MG63 (cell line): ENCODE measurements around the gene PPFIA3. TPM values are rescaled to one million over a fixed set of nuclear protein-coding genes. Genes with fewer than 3 reads are reported as not detected.
"Not testable (repeated sequence)": the region's sequence is repeated elsewhere in the genome, so short reads cannot be mapped to it uniquely, and the experiment has no call there.

Experiments used
- DNase-seq: peaks from one replicate; pipeline ENCODE4 v3.0.0-alpha.2; 2020
- H3K27me3 ChIP-seq: fragments of 250-450 bp; sonication (Bioruptor Pico); 2 replicates; pipeline ENCODE4 v1.5.1; 2020; ENCODE audit warnings: mild to moderate bottlenecking, moderate library complexity
- H3K36me3 ChIP-seq: fragments of 250-450 bp; sonication (Bioruptor Pico); 2 replicates; pipeline ENCODE4 v1.5.1; 2020; ENCODE audit warnings: mild to moderate bottlenecking, moderate library complexity
- H3K4me3 ChIP-seq: fragments of 250-450 bp; sonication (Bioruptor Pico); 2 replicates; pipeline ENCODE4 v1.5.1; 2020; ENCODE audit warnings: mild to moderate bottlenecking, moderate library complexity
- H3K9me3 ChIP-seq: fragments of 250-450 bp; sonication (Bioruptor Pico); 2 replicates; pipeline ENCODE4 v1.5.1; 2020; ENCODE audit warnings: mild to moderate bottlenecking, moderate library complexity
- total RNA-seq: library from RNA; depleted of rRNA; stranded (reverse); fragments of >200 nt; shearing (Covaris generic); gene quantifications from 2 replicates; pipeline ENCODE4 v1.2.3, GENCODE V29; 2014; ENCODE audit warnings: low replicate concordance

PPFIA3 gene
- total RNA-seq, 1 experiment from 2014 or later = 21.4 TPM

DNA sequence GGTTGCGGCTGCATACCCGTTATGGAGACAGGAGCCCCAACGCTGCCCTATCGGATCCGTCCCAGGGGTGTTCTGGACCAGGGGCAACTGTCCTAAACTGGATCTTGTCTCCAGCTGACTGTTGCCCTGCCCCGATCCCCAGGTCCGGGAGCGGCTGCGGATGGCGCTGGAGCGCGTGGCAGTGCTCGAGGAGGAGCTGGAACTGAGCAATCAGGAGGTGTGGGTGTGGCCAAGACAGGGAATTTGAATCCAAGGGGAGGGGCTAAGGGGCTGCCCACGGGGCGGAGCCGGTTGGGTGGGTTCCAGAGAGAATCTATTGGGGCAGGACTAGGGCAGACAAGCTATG lies 9.9 kb downstream of the PPFIA3 start:
- DNase-seq = no peak
- Histone ChIP-seq H3K36me3 (no peaks in the 10 kb centered on the region), H3K9me3 (no peaks in the 10 kb centered on the region), H3K4me3 (no peak overlapping the region), H3K27me3 (no peaks in the 10 kb centered on the region)

DNA sequence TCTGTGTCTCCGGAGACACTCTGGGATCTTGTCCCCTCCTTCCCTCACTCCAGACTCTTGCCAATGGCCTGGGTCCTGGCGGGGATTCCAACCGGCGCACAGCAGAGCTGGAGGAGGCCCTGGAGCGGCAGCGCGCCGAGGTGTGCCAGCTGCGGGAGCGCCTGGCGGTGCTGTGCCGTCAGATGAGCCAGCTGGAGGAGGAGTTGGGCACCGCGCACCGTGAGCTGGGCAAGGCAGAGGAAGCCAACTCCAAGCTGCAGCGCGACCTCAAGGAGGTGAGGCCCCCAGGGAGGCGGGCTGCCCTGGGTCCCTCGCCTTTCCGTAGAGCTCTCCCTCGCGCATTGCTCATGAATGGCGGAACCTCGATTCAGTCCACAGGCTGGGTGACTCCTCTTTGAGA lies 11.0 kb downstream of the PPFIA3 start:
- peak; percentile 37 for DNase-seq
- no peaks in the 10 kb centered on the region for H3K9me3 ChIP-seq

DNA sequence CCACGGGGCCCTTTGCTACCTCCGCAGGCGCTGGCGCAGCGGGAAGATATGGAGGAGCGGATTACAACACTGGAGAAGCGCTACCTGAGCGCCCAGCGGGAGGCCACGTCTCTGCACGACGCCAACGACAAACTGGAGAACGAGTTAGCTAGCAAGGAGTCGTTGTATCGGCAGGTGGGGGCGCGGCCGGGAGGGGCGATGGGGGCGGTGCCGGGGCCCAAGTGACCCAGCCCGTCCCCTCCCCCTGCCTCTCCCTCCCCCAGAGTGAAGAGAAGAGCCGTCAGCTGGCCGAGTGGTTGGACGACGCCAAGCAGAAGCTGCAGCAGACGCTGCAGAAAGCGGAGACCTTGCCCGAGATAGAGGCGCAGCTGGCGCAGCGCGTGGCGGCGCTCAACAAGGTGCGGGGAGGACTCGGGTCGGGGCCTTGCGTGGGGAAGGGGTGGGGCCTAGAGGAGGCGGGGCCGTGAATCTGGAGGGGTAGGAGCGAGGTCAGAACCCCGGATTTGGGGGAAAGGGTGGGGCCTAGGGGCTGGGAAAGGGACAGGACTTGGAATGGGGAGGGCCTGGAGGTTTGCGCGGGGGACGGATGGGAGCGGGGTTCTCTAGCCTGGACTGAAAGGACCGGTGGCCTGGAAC lies 13.7 kb downstream of the PPFIA3 start:
- no peak for DNase-seq
- peaks cover 3% of the 10 kb centered on the region; the same call in 1 of the 2 replicates for H3K36me3 ChIP-seq
- H3K27me3 ChIP-seq = no peaks in the 10 kb centered on the region
- 0 out of 2 replicates have a peak, but pooled peaks cover 2% of the 10 kb centered on the region for H3K9me3 ChIP-seq
- H3K4me3 ChIP-seq = no peak overlapping the region

More for the DNA sequence above, 11.0 kb downstream of the PPFIA3 start:
- H3K27me3 ChIP-seq = no peaks in the 10 kb centered on the region
- no peak overlapping the region for H3K4me3 ChIP-seq
- H3K36me3 ChIP-seq = peaks cover under 1% of the 10 kb centered on the region; the same call in 1 of the 2 replicates

DNA sequence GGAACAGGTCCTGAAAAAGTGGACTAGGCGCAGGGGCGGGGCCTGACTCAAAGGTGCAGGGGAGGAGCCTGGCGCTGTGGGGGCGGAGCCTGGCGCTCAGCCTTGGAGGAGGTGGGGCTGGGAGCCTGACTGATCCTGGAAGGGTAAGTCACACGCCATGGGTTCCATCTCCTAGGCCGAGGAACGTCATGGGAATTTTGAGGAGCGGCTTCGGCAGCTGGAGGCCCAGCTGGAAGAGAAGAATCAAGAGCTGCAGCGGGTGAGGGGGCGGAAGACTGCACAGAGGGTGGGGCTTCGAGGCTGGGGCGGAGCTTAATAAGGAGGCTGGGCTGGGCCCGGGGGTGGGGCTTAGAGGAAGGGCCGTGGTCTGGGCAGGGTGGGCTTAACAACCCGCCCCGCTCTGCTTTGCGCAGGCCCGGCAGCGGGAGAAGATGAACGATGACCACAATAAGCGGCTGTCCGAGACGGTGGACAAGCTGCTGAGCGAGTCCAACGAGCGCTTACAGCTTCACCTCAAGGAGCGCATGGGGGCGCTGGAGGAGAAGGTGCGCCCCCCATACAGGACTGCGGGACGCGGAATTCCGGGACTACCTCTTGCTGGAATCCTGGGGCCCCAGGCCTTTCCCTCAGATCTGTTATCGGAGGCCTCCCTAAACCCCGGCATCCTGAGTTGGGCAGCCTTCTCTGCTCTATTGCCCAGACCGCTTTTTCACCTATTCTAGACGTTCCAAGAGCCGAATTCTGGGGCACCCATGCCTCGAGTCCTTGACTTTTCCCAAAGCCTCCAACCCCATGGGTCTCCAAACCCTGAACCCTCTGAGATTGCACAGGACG lies 14.5 kb downstream of the PPFIA3 start:
- Histone ChIP-seq H3K36me3 (peaks cover 3% of the 10 kb centered on the region; the same call in 1 of the 2 replicates), H3K27me3 (no peaks in the 10 kb centered on the region), H3K4me3 (no peak overlapping the region), H3K9me3 (0 out of 2 replicates have a peak, but pooled peaks cover 2% of the 10 kb centered on the region)
- no peak for DNase-seq

DNA sequence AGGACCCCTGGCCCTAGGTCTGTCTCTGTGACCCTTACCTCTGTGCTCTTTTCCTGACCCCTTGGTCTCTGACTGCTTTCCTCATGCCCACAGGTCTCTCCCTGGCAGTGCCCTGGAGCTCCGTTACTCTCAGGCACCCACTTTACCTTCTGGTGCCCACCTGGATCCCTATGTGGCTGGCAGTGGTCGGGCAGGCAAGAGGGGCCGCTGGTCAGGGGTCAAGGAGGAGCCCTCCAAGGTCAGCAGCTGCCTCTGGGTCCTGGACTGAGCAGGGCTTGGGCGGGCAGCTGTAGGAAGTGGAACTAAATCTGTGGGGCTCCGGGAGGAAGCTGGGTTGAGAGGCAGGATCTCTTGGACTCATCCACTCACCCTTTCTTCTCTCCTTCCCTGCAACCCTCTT lies 16.3 kb downstream of the PPFIA3 start:
- Histone ChIP-seq H3K36me3 (peaks cover 3% of the 10 kb centered on the region; the same call in 1 of the 2 replicates), H3K27me3 (no peaks in the 10 kb centered on the region), H3K4me3 (no peak overlapping the region), H3K9me3 (0 out of 2 replicates have a peak, but pooled peaks cover 2% of the 10 kb centered on the region)
- no peak for DNase-seq

DNA sequence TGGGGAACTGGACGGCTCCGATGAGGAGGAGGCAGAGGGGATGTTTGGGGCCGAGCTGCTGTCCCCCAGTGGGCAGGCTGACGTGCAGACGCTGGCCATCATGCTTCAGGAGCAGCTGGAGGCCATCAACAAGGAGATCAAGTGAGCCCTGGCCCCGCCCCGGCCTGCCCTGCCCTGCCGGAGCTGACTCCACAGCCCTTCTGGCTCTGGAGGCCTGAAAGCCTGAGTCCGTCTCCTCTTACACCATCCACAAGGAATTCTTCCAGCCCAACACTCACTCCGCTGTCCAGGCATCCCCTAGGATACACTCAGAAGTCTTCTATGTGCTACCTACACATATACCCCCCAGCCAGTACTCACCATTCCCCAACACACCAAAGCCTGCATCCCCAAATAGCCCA lies 17.4 kb downstream of the PPFIA3 start:
- H3K27me3 ChIP-seq = no peaks in the 10 kb centered on the region
- 0 out of 2 replicates have a peak, but pooled peaks cover 2% of the 10 kb centered on the region for H3K9me3 ChIP-seq
- no peak for DNase-seq
- H3K4me3 ChIP-seq = no peak overlapping the region
- peaks cover 3% of the 10 kb centered on the region; the same call in 1 of the 2 replicates for H3K36me3 ChIP-seq

DNA sequence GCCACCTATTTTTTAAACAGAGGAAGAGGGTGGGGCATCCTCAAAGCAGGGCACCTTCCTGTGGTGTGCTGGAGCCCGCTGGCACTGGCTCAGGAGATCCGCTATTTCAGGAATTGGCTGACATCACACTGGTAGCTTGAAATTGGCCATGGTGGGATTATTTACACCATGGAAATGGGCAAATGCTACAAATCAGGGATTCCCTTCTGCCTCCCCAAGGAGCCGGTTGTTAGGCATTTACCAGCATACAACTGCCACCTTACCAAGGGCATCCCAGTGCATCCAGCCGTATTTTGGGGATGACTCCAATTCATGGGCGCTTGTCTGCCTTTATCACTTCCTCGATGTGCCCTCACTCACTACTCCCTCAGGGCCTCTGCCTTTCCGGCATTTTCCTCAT lies 21.6 kb downstream of the PPFIA3 start:
- Histone ChIP-seq H3K9me3 (no peaks in the 10 kb centered on the region), H3K36me3 (no peaks in the 10 kb centered on the region), H3K4me3 (no peak overlapping the region), H3K27me3 (no peaks in the 10 kb centered on the region)
- DNase-seq = no peak

DNA sequence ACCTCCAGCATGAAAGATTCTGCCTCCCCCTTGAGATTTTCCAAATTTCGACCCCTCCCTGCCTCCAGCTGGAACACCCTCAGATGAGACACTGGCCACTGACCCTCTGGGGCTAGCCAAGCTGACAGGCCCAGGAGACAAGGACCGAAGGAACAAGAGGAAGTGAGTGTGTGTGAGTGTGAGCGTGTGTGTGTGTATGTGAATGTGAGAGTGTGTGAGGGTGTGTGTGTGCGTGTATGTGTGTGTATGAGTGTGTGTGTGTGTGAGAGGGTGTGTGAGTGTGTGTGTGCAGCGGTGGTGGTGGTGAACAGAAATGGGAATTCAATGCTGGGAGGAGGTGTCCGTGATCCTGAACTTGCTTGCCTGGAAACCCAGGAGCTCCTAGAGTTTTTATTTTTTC lies 22.0 kb downstream of the PPFIA3 start:
- no peak for DNase-seq
- Histone ChIP-seq H3K4me3 (no peak overlapping the region), H3K27me3 (no peaks in the 10 kb centered on the region), H3K36me3 (no peaks in the 10 kb centered on the region), H3K9me3 (no peaks in the 10 kb centered on the region)

DNA sequence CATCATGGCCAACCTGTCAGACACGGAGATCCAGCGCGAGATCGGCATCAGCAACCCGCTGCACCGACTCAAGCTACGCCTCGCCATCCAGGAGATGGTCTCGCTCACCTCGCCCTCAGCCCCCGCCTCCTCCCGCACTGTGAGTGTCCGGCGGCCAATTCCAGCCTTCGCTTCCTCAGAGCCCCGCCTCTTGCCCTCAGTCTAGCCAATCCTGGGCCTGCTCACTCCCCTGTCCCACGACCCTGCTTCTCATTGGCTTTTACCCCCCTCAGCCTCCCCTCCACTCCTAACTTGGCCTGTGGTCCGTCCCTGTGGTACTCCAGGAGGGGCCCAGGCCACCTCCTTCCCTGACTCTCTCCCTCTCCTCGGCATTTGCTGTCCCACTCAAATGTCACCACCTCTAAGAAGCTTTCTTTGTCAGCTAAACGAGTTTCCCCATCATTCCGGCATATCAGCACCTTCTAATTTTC lies 23.6 kb downstream of the PPFIA3 start:
- DNase-seq = peak; percentile 96

DNA sequence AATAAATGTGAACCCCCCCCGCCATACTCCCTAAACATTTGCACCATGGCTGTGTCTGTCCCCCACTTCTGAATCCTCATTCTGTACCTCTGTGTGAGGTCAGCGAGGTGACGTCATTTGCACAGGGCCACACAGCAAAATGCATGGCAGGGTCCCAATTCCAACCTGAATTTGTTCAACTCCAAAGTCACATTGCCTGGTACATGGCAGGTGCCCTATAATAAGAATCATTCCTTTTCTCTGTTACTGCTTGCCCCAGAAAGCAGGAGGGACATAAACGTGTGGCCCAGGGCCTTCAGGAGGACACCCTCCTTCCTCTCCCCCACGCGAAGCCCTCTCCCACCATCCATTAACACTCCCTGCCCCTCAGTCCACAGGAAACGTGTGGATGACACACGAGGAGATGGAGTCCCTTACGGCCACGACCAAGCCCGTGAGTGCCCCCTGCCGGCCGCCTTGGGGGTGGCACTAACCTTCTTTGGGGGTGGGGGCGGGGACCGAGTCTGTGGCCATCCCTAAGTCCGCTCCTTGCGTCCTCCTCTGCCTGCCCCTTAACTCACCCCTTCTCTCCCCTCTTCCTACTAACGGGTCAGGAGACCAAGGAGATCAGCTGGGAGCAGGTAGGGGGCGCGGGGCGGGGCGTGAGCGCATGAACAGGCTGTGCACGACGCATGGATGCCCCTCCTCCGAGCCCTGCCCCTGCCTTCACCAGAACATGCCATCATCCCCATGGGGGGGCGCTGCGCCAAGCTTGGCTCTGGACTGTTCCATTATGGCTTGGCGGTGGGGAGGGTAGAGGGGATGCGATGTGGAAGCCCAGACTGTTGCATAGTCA lies 26.4 kb downstream of the PPFIA3 start:
- Histone ChIP-seq H3K4me3 (peak overlapping the region; percentile 5; the same call in 1 of the 2 replicates), H3K9me3 (no peaks in the 10 kb centered on the region), H3K36me3 (no peaks in the 10 kb centered on the region), H3K27me3 (no peaks in the 10 kb centered on the region)
- DNase-seq = peak; percentile 67

More for the DNA sequence above, 23.6 kb downstream of the PPFIA3 start:
- no peaks in the 10 kb centered on the region for H3K36me3 ChIP-seq
- no peaks in the 10 kb centered on the region for H3K9me3 ChIP-seq
- H3K4me3 ChIP-seq = peak overlapping the region; percentile 45
- H3K27me3 ChIP-seq = no peaks in the 10 kb centered on the region

DNA sequence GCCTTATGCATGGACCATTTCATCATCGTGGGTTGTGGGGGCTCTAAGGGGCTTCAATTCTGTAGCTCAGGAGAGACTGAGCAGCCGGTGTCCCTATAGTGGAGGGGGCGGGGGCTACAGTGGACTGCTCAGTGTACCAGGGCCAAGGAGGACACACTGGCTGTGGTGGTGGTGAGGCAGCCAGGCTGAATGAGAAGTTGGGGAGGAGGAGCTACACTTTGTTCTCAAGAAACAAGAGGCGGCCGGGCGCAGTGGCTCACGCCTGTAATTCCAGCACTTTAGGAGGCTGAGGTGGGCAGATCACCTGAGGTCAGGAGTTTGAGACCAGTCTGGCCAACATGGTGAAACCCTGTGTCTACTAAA lies 27.0 kb downstream of the PPFIA3 start:
- H3K4me3 ChIP-seq, DNase-seq, H3K27me3 ChIP-seq, H3K9me3 ChIP-seq, H3K36me3 ChIP-seq: not testable (repeated sequence)

DNA sequence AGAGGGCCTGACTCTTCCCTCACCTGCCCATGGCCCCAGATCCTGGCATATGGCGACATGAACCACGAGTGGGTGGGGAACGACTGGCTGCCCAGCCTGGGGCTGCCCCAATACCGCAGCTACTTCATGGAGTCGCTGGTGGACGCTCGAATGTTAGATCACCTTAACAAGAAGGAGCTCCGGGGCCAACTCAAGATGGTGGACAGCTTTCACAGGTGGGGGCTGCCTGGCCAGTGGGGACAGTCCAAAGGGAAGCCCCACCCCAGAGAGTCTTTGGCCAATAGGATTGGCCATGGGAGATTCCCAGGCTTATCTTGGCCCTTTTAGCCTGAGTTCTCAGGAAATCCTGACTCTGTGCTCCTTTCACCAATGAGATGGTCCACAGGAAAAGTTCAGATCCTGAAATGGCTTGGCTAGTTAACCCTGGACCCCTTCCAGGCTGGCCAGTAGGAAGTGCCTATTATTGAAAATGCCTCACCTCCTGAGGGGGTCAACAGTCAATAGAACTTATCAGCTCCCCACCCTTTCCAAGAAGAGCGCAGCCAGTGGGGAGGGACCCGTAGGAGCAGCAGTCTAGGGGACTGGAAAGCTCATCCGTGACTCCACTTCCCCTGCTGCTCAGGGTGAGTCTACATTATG lies 28.8 kb downstream of the PPFIA3 start:
- no peaks in the 10 kb centered on the region for H3K9me3 ChIP-seq
- no peaks in the 10 kb centered on the region for H3K36me3 ChIP-seq
- DNase-seq = no peak
- no peak overlapping the region for H3K4me3 ChIP-seq
- no peaks in the 10 kb centered on the region for H3K27me3 ChIP-seq

DNA sequence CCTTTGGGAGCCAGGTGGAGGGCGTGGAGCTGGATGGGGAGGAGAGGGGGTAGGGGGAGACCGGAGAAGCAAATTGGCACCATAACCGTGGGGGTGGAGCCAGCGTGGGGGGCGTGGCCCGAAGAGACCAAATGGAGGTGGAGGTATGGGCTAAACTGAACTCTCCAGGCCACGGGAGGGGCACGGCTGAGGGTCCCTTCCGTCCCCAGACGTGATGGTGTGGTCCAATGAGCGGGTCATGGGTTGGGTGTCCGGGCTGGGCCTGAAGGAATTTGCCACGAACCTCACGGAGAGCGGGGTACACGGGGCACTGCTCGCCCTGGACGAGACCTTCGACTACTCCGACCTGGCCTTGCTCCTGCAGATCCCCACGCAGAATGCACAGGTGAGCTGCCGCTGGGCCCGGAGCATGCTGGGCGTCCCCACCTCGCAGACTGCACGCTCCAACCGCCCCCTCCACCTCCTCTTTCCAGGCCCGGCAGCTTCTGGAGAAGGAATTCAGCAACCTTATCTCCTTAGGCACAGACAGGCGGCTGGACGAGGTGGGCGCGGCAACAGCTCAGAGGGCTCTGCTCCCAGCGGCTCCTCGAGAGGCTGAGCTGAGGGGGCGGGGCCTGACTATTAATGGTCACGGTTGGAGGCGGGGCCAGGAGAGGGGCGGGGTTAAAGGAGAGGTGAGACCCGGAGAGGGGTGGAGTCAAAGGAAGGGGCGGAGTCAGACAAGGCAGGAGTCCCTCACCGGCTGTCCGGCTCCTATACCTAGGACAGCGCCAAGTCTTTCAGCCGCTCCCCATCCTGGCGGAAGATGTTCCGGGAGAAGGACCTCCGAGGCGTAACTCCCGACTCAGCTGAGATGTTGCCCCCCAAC lies 29.7 kb downstream of the PPFIA3 start:
- DNase-seq = peak; percentile 97
- H3K36me3 ChIP-seq = no peaks in the 10 kb centered on the region
- no peaks in the 10 kb centered on the region for H3K9me3 ChIP-seq
- no peaks in the 10 kb centered on the region for H3K27me3 ChIP-seq
- peak overlapping the region; percentile 74 for H3K4me3 ChIP-seq

DNA sequence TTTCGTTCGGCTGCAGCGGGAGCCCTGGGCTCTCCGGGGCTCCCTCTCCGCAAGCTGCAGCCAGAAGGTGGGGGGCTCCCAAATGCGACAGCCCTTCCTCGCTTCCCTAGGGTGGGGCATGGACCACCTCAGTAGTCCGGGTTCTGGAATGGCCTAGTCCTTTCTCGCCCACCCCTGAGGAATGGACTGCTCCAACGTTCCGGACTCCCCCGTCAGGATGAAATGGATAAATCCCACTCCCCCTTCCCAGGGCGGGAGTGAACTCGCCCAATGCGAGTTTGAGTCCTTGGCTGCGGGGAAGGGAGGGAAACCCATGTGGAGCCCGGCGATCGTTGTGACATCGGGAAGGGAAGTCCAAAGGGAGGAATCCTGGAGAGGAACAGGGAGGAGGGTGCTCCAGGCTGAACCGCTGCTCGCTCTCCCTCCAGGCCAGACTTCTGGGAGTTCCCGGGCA lies 30.3 kb downstream of the PPFIA3 start:
- H3K27me3 ChIP-seq = no peaks in the 10 kb centered on the region
- no peaks in the 10 kb centered on the region for H3K36me3 ChIP-seq
- DNase-seq = peak; percentile 77
- peak overlapping the region; percentile 74 for H3K4me3 ChIP-seq
- no peaks in the 10 kb centered on the region for H3K9me3 ChIP-seq

DNA sequence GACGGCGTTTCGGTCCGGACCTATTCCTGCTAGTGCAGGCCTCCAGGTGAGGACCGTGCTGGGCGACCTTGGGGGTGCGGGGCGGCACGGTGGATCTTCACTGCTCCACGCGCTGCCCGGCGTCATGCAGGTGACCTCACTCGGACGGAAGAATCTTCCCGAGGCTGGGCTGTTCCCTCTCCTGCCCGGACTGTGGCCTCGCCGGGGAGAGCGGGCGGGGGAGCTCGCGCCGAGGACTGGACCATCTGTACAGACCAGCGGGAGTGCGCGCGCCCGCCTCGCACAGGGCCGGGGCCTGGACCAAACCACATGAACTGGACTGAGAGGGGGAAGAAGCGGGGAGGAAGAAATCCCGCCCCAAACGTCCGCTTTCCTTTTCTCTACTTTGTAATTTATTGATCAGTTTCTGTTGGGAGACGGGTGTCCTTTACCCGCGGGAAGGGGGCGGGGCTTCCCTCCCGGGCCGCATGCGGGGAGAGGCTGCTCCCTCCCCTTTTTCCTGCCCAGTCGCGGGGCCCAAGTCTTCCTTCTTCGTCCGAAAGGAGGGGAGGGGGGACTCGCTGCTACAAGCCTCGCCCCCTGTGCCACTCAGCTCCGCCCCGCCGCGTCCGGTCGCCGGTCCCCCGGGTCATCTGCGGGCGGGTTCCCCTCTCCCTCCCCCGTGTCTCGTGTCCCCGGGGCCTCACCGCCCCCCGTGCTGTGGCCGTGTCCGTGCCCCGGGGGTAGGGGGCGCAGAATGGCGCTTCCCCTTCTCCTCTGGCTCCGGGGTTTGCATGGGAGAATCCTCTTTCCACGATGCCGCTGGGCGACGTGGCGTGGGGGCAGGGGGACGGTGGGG lies 31.0 kb downstream of the PPFIA3 start:
- DNase-seq = peak; percentile 89
- no peaks in the 10 kb centered on the region for H3K9me3 ChIP-seq
- H3K4me3 ChIP-seq = peak overlapping the region; percentile 74
- no peaks in the 10 kb centered on the region for H3K36me3 ChIP-seq
- H3K27me3 ChIP-seq = no peaks in the 10 kb centered on the region
